Amniotic epithelial cell (primary cell): ENCODE data around the gene EIF2S3.
A peak's percentile ranks its signal among the peaks of the same experiment; 100 is the strongest.
"Not testable (repeated sequence)": the region's sequence is repeated elsewhere in the genome, so short reads cannot be mapped to it uniquely, and the experiment has no call there.

Experiments
- DNase-seq: peaks from one replicate; pipeline ENCODE4 v3.0.0-alpha.2; 2010; ENCODE audit warnings: low read depth

Gene EIF2S3

DNA sequence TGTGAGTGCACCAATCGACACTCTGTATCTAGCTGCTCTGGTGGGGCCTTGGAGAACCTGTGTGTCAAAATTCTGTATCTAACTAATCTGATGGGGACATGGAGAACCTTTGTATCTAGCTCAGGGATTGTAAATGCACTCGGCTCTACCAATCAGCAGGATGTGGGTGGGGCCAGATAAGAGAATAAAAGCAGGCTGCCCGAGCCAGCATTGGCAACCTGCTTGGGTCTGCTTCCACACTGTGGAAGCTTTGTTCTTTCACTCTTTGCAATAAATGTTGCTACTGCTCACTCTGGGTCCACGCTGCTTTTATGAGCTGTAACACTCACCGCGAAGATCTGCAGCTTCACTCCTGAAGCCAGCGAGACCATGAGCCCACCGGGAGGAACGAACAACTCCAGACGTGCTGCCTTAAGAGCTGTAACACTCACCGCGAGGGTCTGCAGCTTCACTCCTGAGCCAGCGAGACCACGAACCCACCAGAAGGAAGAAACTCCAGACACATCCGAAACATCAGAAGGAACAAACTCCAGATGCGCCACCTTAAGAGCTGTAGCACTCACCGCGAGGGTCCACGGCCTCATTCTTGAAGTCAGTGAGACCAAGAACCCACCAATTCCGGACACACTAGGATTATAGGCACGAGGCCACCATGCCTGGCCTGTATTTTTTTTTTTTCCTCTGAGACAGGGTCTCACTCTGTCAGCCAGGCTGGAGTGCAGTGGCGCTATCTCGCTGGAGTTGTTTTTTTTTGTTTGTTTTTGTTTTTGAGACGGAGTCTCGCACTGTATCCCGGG is 4.0 kb upstream of the EIF2S3 start:
- DNase-seq, result not testable (repeated sequence)

DNA sequence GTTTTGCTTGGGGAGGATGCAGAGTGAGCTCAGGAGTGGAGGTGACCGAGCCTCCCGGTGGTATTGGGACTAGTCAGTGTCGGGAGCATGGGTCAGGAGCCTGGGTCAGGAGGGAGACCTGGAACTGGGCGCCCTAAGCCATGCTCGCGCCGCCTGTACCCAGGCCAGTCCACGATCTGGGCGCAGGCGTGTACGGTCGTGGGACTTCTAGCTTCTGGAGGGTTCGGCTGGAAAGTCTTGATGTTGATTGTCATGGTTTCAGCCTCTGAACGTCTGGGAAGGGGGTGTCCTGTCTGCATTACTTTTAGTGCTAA is 244 bp downstream of the EIF2S3 start:
- DNase-seq, result no peak

DNA sequence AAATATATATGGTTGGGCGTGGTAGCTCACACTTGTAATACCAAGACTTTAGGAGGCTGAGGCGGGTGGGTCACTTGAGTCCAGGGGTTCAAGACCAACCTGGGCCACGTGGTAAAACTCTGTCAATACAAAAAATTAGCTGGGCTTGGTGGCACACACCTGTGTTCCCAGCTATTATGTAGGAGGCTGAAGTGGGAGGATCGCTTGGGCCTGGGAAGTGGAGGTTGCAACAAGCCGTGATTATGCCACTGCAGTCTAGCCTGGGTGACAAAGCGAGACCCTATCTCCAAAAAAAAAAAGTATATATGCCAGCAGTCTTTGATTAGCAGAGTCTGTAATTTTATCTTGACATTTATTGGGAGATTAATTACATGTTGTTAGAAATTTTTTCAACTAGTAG is 8.7 kb downstream of the EIF2S3 start:
- no peak for DNase-seq

DNA sequence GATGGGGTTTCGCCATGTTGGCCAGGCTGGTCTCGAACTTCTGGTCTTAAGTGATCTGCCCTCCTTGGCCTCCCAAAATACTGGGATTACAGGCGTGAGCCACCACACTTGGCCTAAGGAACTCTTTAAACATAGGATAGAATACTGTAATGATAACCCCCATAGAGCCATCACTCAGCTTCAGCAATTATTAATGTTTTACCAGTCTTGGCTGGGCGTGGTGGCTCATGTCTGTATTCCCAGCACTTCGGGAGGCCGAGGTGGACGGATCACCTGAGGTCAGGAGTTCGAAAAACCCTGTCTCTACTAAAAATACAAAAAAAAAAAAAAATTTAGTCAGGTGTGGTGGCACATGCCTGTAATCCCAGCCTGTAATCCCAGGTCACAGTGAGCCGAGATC is 15.1 kb downstream of the EIF2S3 start:
- DNase-seq, result no peak

DNA sequence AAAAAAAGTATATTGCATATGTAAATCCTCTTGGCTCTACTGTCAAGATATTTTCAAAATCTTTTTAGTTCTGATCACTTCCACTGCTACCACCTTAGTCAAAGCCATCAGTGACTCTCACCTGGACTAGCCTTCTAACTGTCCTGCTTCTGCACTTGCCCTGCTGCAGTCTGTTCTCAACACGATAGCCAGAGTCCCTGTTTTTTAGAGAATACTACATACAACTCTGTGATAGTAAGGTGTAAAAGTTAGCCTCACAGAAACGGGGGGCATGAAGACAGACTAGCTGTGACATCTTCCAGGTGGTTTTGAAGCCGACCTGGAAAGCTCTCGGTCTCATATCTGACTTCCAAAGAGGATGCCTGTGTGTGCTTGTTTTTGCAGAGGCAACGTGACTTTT is 24.7 kb downstream of the EIF2S3 start:
- DNase-seq, result no peak

DNA sequence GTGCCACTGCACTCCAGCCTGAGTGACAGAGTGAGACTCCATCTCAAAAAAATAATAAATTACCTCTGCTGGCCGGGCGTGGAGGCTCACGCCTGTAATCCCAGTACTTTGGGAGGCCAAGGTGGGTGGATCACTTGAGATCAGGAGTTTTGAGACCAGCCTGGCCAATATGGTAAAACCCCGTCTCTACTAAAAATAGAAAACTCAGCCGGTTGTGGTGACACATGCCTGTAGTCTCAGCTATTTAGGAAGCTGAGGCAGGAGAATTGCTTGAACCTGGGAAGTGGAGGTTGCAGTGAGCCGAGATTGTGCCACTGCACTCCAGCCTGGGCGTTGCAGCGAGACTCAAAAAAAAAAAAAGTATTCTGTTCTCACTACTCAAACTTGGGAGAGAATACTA is 25.5 kb downstream of the EIF2S3 start:
- DNase-seq, result not testable (repeated sequence)

DNA sequence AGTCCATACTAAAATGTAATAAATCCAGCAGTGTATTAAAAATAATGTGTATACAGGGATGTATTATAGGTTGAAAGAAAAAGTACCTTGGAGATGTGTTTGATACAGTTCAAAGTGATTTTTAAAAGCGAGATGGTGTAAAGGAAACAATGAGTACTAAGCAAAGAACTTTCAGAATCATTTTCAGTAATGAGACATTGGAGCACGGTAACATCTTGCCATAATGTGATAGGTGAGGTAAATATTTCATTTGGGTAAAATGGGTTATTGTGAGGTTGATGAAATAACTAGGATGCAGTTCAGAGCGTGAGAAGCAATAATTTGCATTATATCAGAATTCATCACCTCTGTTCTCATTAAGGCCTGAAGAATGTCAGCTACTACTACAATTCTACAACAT is 25.9 kb downstream of the EIF2S3 start:
- no peak for DNase-seq

DNA sequence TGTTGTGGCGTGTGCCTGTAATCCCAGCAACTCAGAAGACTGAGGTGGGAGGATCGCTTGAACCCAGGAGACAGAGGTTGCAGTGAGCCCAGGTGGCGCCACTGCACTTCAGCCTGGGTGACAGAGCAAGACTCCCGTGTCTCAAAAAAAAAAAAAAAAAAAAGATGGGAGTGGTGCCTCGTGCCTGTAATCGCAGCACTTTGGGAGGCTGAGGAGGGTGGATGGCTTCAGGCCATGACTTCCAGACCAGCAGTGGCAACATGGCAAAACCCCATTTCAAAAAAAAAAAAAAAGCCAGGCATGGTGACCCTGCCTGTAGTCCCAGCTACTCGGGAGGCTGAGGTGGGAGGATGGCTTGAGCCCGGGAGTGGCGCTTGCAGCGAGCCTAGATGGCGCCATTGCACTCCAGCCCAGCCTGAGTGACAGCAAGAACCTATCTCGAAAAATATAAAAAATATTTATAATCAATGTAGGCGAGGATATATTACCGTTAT is 27.0 kb downstream of the EIF2S3 start:
- DNase-seq, result peak; percentile 52

DNA sequence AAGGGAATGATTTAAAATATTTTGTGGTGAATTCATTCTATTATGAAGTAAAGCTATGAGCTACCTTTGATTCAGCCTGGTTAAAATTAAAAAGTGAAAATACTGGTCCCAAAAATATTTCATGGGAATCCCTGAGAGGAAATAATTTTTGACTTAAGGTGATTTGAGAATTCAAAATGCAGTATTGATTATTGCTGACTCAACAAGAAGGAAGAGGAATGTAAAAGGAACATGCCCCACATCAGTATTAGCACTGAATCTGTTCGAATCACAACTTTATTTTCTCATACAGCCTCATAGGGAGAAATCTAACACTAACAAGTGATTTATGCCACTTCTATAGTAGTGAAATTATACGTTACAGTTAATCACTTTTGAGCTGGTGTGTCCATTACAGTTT is 27.7 kb downstream of the EIF2S3 start:
- DNase-seq, result no peak

DNA sequence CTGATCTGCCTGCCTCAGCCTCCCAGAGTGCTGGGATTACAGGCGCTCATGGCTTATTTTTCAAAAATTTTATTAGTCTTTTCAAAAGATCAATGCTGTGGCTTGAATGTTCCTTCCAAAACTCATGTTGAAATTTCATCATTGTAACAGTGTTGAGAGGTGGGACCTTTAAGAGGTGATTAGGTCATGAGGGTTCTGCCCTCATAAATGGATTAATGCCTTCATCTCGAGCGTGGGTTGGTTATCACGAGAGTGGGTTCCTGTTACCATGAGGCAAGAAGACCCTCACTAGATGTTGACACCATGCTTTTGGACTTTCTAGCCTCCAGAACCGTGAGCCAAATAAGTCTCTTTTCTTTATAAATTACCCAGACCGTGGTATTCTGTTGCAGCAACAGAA is 30.3 kb downstream of the EIF2S3 start:
- no peak for DNase-seq

DNA sequence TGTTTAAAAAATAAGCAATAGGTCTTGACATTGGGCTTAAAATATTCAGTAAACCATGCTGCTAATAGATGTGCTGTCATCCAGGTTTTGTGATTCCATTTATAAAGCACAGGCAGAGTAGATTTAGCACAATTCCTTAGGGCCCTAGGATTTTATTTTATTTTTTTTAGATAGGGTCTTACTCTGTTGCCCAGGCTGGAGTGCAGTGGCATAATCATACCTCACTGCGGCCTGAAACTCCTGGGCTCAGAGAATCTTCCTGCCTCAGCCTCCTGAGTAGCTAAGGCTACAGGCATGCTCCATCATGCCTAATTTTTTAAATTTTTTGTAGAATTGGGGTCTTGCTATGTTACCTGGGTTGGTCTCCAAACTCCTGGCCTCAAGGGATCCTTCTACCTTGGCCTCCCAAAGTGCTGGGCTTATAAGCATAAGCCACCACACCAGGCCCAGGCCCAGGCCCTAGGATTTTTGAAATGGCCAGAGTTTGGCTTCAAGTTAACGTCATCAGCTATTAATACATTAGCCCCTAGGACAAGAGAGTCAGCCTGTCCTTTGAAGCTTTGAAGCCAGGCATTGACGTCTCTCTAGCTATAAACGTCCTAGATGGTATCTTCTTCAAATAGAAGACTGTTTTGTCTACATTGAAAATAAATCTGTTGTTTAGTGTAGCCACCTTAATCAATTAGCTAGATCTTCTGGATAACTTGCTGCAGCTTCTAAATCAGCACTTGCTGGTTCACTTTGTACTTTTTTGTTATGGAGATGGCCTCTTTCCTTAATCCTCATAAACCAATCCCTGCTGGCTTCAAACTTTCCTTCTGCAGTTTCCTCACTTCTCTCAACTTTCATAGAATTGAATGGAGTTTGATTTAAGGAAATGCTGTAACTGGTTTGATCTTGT is 35.8 kb downstream of the EIF2S3 start:
- DNase-seq, result no peak

DNA sequence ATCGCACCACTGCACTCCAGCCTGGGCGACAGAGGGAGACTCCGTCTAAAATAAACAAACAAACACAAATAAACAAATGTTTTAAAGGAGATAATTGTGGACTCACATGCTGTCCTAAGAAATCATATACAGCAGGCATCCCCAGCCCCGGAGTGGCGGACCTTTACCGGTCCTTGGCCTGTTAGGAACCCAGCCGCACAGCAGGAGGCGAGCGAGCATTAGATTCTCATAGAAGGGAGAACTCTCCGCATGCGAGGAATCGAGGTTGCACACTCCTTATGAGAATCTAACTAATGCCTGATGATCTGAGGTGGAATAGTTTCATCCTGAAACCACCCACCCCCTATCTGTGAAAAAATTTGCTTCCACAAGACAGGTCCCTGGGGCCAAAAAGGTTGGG is 39.0 kb downstream of the EIF2S3 start:
- no peak for DNase-seq

DNA sequence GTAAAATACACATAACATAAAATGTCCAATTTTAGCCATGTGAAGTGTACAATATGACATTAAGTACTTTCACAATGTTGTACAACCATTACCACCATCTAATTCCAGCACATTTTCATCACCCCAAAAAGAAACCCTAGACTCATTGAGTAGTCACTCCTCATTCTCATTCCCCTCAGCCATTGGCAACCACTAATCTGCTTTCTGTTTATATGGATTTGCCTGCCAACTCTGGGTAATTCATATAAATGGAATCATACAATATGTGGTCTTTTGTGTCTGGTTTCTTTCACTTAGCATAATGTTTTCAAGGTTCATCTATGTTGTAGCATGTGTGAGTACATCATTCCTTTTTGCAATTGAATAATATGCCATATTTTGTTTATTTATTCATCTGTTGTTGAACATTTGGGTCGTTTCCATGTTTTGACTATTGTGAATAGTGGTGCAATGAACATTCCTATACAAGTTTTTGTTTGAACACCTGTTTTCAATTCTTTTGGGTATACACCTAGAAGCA is 43.0 kb downstream of the EIF2S3 start:
- DNase-seq, result peak; percentile 39

DNA sequence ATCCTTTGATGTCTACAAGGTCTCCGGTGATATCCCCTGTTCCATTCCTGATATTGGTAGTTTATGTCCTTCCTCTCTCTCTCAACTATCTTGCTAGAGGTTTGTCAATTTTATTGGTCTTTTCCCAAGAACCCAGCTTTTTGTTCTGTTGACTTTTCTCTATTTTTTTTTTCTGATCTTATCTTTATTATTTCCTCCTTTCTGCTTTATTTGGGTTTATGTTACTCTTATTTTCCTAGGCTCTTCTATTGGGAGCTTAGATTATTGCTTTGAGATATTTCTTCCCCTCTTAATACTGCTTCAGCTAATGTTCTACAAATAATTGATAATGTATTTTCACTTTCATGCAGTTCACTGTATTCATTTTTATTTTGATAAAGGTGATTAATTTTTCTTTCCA is 44.2 kb downstream of the EIF2S3 start:
- DNase-seq, result no peak

DNA sequence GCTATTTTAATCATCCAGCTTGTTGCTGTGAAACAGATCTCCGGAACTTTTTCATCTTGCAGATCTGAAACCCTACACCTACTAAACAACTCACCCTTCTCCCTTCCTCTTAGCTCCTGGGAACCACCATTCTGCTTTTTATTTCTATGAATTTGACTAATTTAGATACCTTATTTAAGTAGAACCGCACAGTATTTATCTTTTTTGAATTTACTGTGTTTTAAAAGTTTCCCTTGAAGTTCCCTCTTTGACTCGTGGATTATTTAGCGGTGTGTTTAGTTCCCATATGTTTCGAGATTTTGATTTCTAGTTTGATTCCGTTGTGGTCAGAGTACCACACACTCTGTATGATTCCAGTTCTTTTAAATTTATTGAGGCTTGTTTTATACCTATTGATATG is 44.6 kb downstream of the EIF2S3 start:
- no peak for DNase-seq

DNA sequence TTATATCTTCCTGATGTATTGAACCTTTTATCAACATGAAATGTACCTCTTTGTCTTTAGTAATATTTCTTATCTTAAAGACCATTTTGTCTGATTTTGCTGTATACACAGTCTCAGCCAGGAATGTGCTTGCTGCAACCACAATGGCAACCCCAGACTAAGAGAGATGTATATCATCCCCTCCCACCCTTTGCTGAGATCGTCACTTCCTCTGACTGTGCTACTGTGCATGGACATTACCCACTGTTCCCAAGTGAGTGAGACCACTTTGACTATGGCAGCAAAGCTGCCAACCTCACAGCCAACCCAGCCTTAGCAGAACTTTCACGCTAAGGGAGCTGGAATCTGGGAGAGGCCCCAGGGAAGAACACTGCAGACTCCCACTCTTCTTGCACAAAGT is 46.0 kb downstream of the EIF2S3 start:
- peak; percentile 83 for DNase-seq

DNA sequence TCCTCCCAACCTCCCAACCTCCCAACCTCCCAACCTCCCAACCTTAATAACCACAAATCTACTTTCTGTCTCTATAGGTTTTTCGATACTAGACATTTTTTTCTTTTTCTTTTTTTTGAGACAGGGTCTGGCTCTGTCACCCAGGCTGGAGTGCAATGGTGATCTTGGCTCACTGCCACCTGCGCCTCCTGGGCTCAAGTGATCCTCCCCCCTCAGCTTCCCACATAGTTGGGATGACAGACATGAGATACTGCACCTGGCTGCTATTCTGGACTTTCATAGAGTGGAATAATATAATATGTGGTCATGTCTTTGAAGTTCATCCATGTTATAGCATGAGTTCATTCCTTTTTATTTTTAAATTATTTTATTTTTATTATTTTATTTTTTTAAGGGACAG is 55.3 kb downstream of the EIF2S3 start:
- no peak for DNase-seq

DNA sequence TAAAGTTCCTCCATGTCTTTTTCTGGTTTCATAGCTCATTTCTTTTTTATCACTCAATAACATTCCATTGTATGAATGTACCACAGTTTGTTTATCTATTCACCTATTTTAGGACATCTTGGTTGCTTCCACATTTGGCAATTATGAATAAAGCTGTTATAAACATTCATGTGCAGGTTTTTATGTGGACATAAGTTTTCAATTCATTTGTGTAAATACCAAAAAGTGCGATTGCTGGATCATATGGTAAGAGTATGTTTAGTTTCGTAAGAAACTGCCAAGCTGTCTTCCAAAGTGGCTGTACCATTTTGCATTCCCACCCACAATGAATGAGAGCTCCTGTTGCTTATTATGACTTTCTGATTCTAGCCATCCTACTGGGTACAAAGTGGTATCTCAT is 58.4 kb downstream of the EIF2S3 start:
- peak; percentile 33 for DNase-seq

DNA sequence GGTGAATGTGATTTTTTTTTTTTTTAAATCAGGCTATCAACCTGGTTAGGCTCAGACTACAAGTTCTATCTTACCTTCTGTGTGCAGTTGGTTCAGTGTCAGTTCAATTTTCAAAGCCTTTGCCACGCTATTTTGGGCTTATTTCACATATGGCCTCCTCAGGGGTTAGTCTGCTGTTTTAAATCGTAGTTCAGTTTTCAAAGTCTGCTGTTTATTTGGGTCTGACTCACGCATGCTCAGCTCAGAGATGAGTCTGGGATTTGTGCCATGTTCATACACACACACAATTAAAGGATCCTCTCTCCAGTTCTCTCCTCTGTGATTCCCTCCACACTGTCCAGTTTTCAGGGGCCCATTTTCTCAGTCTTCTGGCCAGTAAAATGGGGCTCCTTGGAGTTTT is 62.5 kb downstream of the EIF2S3 start:
- peak; percentile 59 for DNase-seq

DNA sequence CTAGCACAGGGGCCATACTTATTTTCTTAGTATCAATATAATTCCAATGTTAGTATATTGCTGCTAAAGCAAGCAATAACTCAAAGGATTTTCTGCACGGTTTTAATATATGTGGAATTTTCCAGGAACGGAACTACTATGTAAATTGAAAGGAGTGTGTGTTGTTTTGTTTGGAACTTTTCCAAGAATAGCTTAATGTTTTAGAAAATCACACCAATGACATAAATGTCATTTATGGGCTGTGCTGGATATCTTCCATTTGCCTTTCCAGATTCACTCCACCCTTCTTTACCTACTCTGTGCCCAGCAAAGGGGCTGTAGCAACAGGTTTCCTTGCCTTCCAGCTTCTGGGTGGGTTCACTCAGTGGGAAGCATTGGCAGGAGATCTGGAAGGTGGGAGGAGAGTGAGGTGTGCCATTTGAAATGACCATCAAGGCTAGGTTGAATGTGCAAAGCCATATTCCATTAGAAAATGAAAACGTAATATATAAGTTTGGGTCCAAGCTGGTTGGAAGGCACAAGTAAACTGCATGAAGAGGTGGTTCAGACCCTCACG is 69.6 kb downstream of the EIF2S3 start:
- DNase-seq, result no peak

DNA sequence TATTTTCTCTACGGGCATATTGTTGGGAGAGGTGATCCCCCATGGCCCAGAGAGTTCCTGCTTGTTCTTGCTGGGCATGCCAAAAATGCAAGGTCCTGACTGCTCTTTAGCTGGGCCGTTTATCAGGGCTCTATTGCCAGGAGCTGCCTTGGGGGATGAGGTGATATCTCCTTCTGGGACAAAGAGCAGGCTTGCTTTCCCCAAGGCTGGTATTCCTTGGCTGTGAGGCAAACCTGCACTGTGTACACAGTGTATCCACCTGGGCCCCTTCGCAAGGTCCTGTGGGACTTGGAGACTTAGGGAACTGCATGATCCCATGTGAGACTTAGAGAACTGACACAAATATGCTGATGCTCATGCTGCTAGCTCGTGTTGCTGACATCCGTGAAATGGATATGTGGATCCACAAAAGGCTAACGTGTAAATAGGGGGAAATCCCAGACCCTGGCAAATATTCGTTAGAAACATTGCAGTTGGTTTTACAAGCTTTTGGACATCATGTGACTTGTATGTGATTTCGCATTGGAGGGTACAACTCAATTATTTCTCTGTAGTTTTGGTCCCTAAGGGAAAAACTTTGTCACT is 70.4 kb downstream of the EIF2S3 start:
- no peak for DNase-seq
